GM12872 (cell line): ENCODE results near the gene HABP2.

ENCODE experiments used
- CTCF ChIP-seq: IDR thresholded peaks from 3 replicates; pipeline ENCODE4 v1.5.1; 2011; ENCODE audit warnings: low read depth, mild to moderate bottlenecking, low read length, moderate library complexity; ENCODE audit not compliant: insufficient read depth

Gene HABP2

DNA sequence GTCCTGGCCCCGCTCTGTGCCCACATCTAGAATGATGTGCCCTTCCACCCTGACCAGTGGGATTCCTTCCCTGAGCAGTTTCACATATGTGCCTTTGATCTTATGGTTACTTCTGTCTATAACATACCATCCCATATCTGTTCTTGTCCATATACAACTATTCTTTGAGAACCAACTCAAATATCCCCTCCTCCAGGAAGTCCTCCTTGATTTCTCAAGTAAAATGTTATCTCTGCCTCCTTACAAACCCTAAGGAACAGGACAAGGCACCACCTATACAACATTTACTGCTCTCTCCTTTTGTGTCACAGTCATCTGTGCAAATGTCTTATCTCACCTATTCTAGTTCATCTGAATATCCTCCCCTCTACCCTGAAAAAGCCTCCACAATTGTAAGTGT is 28.2 kb downstream of the HABP2 start:
- no peak for TF ChIP-seq CTCF

DNA sequence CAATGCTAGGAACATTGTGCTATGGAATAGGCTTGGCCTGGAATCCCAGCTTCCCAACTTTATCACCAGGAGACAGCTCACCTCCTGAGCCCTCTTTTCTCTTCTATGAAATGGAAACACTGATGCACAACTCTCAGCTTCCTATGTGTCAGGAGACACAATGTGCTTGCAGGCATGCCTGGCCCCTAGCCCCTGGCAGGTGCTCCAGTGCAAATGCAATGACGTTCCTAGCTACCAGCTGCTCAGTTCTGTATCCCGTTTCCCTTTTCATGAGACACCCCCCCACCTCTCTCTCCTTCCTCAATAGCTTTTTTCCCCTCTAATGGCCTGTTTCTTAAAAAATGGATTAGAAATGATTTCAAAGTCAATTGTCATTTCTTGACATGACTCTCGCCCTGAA is 30.7 kb downstream of the HABP2 start:
- no peak for TF ChIP-seq CTCF

DNA sequence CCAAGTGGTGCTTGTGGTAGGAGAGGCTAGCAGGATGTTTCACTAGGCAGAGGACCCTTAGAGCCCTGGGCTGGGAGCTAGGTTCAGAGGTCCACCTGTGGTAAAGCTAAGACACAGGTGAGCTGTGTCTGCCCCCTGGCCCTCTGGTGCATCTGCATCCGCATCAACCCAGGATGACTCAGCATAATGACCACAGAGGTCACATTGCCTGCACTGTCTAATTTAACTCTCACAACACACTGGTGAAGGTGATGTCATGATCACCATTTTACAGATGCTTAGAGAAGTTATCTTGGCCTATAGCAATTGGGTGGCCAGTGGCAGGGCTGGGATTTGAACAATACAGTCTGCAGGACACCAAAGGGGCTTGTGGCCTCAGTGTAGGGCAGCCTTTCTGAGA is 33.1 kb downstream of the HABP2 start:
- no peak for TF ChIP-seq CTCF

DNA sequence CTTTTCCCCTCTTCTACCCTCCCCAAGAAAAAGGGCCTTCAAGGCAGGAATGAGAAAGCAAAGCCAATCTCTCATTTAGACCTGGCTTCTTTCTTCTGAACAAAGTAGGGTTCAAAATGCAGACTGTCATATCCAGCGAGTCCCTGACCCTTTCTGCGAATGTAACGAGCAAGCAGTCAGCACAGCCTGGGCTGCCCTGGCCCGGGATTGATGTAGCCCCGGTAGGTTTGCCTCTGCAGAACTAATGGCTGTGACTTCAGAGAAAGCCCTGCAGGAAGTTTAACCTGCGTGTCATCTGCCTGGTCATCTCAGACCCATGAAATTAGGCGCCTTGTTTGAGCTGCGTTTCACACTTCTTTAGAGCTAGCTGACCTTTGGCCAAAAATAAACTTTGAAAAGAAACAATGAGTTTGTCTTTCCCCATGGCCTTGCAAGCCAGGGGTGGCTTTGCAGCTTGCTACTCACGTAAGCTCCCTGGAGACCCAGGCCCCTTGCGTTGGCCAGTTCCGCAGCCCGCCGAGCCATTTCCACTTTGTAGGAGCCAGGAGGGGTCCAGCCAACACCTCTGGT is 36.4 kb downstream of the HABP2 start:
- TF ChIP-seq CTCF, result no peak

GRCh38 chr10:113590581-113590980 is 37.7 kb downstream of the HABP2 start:
- no peak for TF ChIP-seq CTCF

DNA sequence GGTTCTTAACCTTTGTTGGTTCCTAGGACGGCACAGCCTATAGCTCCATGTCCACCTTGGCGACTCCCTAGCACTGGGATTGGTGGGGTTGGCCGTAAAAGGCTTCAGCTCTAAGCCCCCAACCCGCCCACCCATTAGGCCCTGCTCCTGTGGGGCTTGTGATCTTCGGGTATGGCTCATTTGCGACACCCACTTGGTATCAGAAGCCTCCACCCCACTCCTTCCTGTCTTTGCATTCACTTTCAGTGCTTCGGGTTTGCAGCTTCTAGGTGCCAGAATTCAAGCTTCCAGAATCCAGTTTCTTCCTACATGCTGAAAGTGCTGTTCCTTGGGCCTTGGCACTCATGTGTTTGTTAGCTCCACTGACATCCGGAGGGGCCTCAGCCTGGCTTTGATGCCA is 39.5 kb downstream of the HABP2 start:
- TF ChIP-seq CTCF, result no peak

DNA sequence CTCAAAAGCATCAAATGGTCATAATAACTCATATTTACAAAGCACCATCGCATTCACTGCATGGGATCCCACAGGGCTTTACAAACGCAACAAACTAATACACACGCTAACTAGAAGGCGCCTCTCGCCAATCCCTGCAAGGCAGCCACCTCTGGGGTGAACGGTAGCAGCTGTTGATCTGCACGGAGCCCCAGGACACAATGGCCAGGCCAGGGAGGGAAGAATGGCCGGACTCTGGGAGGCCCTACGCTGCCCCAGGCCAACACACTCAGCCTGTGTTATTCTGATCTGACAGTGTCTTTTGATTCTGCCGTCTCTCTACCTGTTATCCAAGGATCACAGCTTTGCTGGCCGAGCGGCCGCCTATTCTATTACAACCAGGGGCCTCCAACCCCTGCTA is 41.8 kb downstream of the HABP2 start:
- no peak for TF ChIP-seq CTCF
